HS-5 (cell line): ENCODE results near the gene NLRX1.
A peak's percentile ranks its signal among the peaks of the same experiment; 100 is the strongest.
"Not testable (repeated sequence)": the region's sequence is repeated elsewhere in the genome, so short reads cannot be mapped to it uniquely, and the experiment has no call there.

Experiments used
- DNase-seq: peaks from one replicate; pipeline ENCODE4 v3.0.0-alpha.2; 2012; ENCODE audit warnings: low read depth

Gene NLRX1

GRCh38 chr11:119206511-119207414 is 38.2 kb downstream of the NLRX1 start:
- no peak for DNase-seq

DNA sequence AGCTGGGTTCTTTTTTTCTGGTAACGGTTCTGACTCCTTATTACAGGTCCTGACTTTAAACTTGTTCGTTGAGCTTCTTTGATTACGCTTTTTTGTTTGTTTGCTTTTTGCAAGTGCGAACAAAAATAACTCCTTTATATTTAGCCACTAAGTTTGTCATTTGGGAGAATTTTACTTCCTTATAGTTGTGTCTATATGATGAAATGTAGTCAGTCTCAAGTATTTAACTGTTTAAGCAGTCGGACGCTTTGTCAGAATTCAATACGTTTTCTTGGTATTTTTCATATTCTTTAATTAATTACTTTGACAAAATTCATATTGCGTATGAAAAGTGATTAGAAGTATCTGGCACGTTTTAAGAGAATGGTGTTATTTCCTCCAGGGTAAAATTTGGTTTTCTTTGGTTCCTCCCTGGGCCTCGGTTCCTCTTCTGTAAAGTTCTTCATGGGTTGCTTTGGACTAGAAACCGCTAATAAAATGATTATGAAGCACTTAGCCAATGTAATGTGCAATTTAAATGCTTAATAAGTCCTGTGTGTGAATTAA is 39.0 kb downstream of the NLRX1 start:
- no peak for DNase-seq

DNA sequence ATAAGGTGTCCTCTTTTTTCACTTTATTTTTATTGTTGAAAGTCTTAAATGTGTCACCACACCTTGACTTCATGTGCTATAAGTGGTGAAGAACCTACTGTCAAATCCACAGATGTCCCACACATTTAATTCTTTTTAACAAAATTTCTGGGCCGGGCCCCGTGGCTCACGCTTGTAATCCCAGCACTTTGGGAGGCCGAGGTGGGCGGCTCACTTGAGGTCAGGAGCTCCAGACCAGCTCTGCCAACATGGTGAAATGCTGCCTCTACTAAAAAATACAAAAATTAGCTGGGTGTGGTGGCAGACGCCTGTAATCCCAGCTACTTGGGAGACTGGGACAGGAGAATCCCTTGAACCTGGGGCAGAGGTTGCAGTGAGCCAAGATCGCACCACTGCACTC is 40.7 kb downstream of the NLRX1 start:
- DNase-seq, result no peak

DNA sequence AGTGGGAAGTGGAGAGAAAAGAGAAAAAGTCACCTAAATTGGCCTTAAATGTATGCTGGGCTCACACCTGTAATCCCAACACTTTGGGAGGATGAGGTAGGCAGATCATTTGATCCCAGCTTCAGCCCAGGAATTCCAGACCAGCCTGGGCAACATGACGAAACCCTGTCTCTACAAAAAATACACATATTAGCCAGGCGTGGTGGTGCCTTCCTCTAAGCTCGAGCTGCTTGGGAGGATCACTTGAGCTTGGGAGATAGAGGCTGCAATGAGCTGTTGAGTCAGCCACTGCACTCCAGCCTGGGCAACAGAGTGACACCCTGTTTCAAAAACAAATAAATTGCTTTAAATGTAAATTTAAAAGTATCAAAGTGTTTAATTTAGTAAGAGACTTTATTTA is 41.5 kb downstream of the NLRX1 start:
- DNase-seq, result no peak

DNA sequence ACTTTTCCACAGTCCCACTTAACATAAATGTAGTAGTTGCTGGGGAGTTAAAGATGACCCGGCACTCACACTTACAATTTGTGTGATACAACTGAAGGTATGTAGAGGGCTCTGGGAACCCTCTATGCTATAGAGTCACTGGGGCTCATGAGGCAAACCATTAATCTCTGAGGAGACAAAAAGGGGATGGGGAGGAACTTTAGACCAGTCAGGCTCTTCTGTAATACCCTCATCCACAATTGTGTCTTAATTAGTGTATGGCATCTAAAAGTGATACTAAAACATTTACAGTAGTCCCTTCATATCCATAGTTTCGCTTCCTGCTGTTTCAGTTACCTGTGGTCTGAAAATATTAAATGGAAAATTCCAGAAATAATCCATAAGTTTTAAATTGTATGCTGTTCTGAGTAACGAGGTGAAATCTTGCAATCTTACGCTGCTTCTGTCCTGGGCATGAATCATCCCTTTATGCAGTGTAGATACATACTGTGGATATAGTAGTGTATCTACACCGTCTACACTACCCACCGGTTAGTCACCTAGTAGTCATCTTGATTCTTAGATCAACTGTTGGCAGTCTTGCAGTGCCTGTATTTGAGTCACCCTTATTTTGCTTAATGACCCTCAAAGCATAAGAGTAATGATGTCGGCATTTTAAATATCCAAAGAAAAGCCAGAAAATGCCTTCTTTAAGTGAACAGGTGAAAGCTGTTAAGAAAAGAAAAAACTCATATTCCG is 49.8 kb downstream of the NLRX1 start:
- peak; percentile 94 for DNase-seq

DNA sequence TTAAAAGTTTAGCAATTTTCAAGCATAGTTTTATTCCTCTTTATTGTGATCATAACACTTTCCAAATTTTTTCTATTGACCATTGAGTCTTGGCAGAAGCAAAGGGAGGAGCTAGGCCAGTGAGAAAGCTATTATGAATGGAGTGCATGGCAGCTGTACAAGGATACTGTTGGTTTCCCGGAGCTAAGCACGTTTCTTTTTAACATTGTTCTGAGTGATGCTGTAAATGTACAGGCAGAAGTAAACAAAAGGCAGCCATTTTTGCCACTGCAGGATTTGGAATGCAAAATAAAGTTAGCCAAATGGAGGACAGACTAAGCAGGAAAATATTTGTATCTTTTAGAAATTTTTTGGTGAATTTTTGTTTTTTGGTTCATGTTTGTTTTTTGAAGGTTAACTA is 53.8 kb downstream of the NLRX1 start:
- no peak for DNase-seq

DNA sequence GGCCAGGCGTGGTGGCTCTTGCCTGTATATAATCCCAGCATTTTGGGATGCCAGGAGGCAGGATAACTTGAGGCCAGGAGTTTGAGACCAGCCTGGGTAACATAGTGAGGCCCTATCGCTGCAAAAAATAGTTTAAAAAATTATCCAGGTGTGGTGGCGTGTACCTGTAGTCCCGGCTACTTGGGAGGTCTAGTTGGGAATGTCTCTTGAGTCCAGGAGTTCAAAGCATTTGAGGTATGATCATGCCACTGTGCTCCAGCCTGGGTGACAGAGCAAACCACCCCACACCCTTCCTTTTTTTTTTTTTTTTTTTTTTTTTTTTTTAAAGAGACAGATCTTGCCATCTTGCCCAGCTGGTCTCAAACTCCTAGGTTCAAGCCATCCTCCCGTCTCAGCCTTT is 54.4 kb downstream of the NLRX1 start:
- DNase-seq, result no peak

GRCh38 chr11:119223856-119224255 is 55.3 kb downstream of the NLRX1 start:
- no peak for DNase-seq

DNA sequence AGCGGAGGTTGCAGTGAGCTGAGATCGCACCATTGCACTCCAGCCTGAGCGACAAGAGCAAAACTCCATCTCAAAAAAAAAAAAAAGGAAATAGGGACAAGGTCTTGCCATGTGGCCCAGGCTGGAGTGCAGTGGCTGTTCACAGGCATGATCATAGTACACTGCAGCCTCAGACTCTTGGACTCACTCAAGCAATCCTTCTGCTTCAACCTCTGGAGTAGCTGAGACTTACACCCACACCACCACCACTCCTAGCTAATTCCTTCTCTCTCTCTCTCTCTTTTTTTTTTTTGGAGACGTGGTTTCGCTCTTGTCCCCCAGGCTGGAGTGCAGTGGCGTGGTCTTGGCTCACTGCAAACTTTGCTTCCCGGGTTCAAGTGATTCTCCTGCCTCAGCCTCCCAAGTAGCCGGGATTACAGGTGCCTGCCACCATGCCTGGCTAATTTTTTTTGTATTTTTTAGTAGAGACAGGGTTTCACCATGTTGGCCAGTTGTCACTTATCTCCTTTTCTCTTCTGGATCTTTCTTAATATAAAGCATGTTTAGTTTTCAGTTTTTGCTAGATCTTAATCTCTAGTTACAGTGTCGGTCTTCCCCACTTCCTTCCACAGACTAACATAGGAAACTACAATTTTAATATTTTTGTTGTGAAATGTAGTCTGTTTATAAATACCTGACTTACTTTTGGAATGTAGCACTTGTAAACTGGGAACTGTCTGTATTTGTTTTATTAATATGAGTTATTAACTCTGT is 60.2 kb downstream of the NLRX1 start:
- not testable (repeated sequence) for DNase-seq

GRCh38 chr11:119229288-119229672 is 60.8 kb downstream of the NLRX1 start:
- no peak for DNase-seq

DNA sequence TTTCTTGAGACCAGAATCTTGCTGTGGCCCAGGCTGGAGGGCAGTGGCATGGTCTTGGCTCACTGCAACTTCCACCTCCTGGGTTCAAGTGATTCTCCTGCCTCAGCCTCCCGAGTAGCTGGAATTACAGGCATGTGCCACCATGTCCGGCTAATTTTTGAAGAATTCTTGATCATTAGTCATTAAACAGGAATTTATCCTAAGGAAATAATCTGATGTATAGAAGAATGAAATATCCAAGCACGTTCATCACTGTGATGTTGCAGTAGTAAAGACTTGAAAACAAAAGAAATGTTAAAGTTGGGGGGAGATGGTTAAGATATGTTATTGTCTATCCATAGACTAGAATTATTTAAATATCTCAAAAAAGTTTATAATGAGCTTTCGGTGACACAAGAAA is 61.2 kb downstream of the NLRX1 start:
- no peak for DNase-seq
